Urinary bladder (tissue), 4 donors: ENCODE measurements around the gene CTNNA2. TPM values are rescaled to one million over a fixed set of nuclear protein-coding genes. Genes with fewer than 3 reads are reported as not detected.

ENCODE experiments used
- DNase-seq: peaks from one replicate; pipeline ENCODE4 v3.0.0-alpha.2; 2015; ENCODE audit errors: extremely low spot score
- H3K27ac ChIP-seq: one replicate; pipeline ENCODE4 v1.5.1; 2013; ENCODE audit warnings: low read depth, mild to moderate bottlenecking, moderate library complexity
- H3K36me3 ChIP-seq: one replicate; pipeline ENCODE4 v1.6.1; 2013; ENCODE audit warnings: mild to moderate bottlenecking, moderate library complexity; ENCODE audit not compliant: insufficient read depth
- H3K4me1 ChIP-seq: one replicate; pipeline ENCODE4 v1.6.1; 2013; ENCODE audit warnings: mild to moderate bottlenecking, moderate library complexity; ENCODE audit not compliant: insufficient read depth
- H3K4me3 ChIP-seq: one replicate; pipeline ENCODE4 v1.5.1; 2013; ENCODE audit warnings: low read depth, low read length
- WGBS: extraction: QIAGEN DNeasy Blood & Tissue Kit; methylation state at CpG from one replicate; pipeline ENCODE4 v1.1.7; 2013; 5-methylcytosine and 5-hydroxymethylcytosine counted together
- polyA plus RNA-seq: library from polyadenylated mRNA; stranded (reverse); fragments of 200-250 nt; gene quantifications from one replicate; pipeline ENCODE4 v1.2.3, GENCODE V29; 2013
- total RNA-seq: library from RNA; depleted of rRNA; stranded (reverse); fragments of >200 nt; gene quantifications from one replicate; pipeline ENCODE4 v1.2.3, GENCODE V29; 2014
- donor health status: healthy with polysubstance abuse.
- donor health status: healthy.

CTNNA2 gene
- total and polyA plus RNA-seq, 2 donors, result 1.9 to 14.0 TPM

- Histone ChIP-seq H3K36me3 (no peaks in the 10 kb centered on the region), H3K4me3 (no peak overlapping the region), H3K4me1 (no peaks in the 10 kb centered on the region), H3K27ac (no peak overlapping the region)
- DNase-seq, result no peak
- 83% methylated on average over 1 of the region's 1 CpG for WGBS
Observed at GRCh38 chr2:80057956-80058355, 545.1 kb downstream of the CTNNA2 start.

GRCh38 chr2:80058562-80058961 is 545.7 kb downstream of the CTNNA2 start:
- Histone ChIP-seq H3K4me1 (no peaks in the 10 kb centered on the region), H3K4me3 (no peak overlapping the region), H3K27ac (no peak overlapping the region), H3K36me3 (no peaks in the 10 kb centered on the region)
- 86% methylated on average over 4 of the region's 4 CpGs for WGBS
- DNase-seq, result no peak

- WGBS, result 62% methylated on average over 5 of the region's 5 CpGs
- no peak overlapping the region for H3K4me3 ChIP-seq
- no peaks in the 10 kb centered on the region for H3K36me3 ChIP-seq
- no peaks in the 10 kb centered on the region for H3K4me1 ChIP-seq
- no peak for DNase-seq
- H3K27ac ChIP-seq, result no peak overlapping the region
Observed at GRCh38 chr2:80059447-80059846, 546.6 kb downstream of the CTNNA2 start.

- no peak overlapping the region for H3K4me3 ChIP-seq
- H3K36me3 ChIP-seq, result no peaks in the 10 kb centered on the region
Observed at GRCh38 chr2:80061881-80062280, 549.0 kb downstream of the CTNNA2 start.

GRCh38 chr2:80062298-80062697 is 549.4 kb downstream of the CTNNA2 start:
- no peak for DNase-seq
- no peaks in the 10 kb centered on the region for H3K36me3 ChIP-seq
- no peak overlapping the region for H3K4me3 ChIP-seq
- no peak overlapping the region for H3K27ac ChIP-seq
- no peaks in the 10 kb centered on the region for H3K4me1 ChIP-seq

More at GRCh38 chr2:80061881-80062280, 549.0 kb downstream of the CTNNA2 start:
- H3K27ac ChIP-seq, result no peak overlapping the region
- H3K4me1 ChIP-seq, result no peaks in the 10 kb centered on the region
- no peak for DNase-seq

- Histone ChIP-seq H3K36me3 (no peaks in the 10 kb centered on the region), H3K4me3 (no peak overlapping the region), H3K27ac (no peak overlapping the region), H3K4me1 (no peaks in the 10 kb centered on the region)
- 78% methylated on average over 4 of the region's 4 CpGs for WGBS
- no peak for DNase-seq
Observed at GRCh38 chr2:80068038-80068731, 555.3 kb downstream of the CTNNA2 start.

- Histone ChIP-seq H3K27ac (no peak overlapping the region), H3K4me1 (no peaks in the 10 kb centered on the region), H3K36me3 (no peaks in the 10 kb centered on the region), H3K4me3 (no peak overlapping the region)
- WGBS, result 90% methylated on average over 4 of the region's 4 CpGs
- DNase-seq, result no peak
Observed at GRCh38 chr2:80070587-80070986, 557.7 kb downstream of the CTNNA2 start.

GRCh38 chr2:80071941-80072340 is 559.1 kb downstream of the CTNNA2 start:
- WGBS, result 88% methylated on average over 2 of the region's 2 CpGs
- no peaks in the 10 kb centered on the region for H3K4me1 ChIP-seq

GRCh38 chr2:80073134-80073561 is 560.3 kb downstream of the CTNNA2 start:
- DNase-seq, result peak; percentile 23
- Histone ChIP-seq H3K27ac (no peak overlapping the region), H3K4me1 (no peaks in the 10 kb centered on the region), H3K4me3 (no peak overlapping the region), H3K36me3 (no peaks in the 10 kb centered on the region)
- WGBS, result 14% methylated on average over 2 of the region's 2 CpGs

More at GRCh38 chr2:80071941-80072340, 559.1 kb downstream of the CTNNA2 start:
- no peak overlapping the region for H3K27ac ChIP-seq
- DNase-seq, result no peak
- no peaks in the 10 kb centered on the region for H3K36me3 ChIP-seq
- no peak overlapping the region for H3K4me3 ChIP-seq

GRCh38 chr2:80074321-80075070 is 561.6 kb downstream of the CTNNA2 start:
- H3K4me3 ChIP-seq, result no peak overlapping the region
- H3K36me3 ChIP-seq, result no peaks in the 10 kb centered on the region
- H3K4me1 ChIP-seq, result no peaks in the 10 kb centered on the region
- no peak overlapping the region for H3K27ac ChIP-seq
- no peak for DNase-seq
- 50% methylated on average over 5 of the region's 5 CpGs for WGBS

- Histone ChIP-seq H3K4me1 (no peaks in the 10 kb centered on the region), H3K36me3 (no peaks in the 10 kb centered on the region), H3K27ac (no peak overlapping the region), H3K4me3 (no peak overlapping the region)
- DNase-seq, result no peak
- WGBS, result 68% methylated on average over 1 of the region's 1 CpG
Observed at GRCh38 chr2:80075719-80076118, 562.9 kb downstream of the CTNNA2 start.

GRCh38 chr2:80078290-80079036 is 565.6 kb downstream of the CTNNA2 start:
- Histone ChIP-seq H3K4me1 (no peaks in the 10 kb centered on the region), H3K27ac (no peak overlapping the region), H3K36me3 (no peaks in the 10 kb centered on the region), H3K4me3 (no peak overlapping the region)
- 94% methylated on average over 6 of the region's 6 CpGs for WGBS
- DNase-seq, result no peak

GRCh38 chr2:80080957-80081356 is 568.1 kb downstream of the CTNNA2 start:
- Histone ChIP-seq H3K36me3 (no peaks in the 10 kb centered on the region), H3K4me1 (no peaks in the 10 kb centered on the region), H3K4me3 (no peak overlapping the region), H3K27ac (no peak overlapping the region)
- 9% methylated on average over 9 of the region's 9 CpGs for WGBS
- DNase-seq, result peak; percentile 23

- no peak overlapping the region for H3K4me3 ChIP-seq
- no peak for DNase-seq
- no peak overlapping the region for H3K27ac ChIP-seq
- H3K4me1 ChIP-seq, result no peaks in the 10 kb centered on the region
- WGBS, result 33% methylated on average over 2 of the region's 2 CpGs
- H3K36me3 ChIP-seq, result no peaks in the 10 kb centered on the region
Observed at GRCh38 chr2:80086831-80087230, 574.0 kb downstream of the CTNNA2 start.
